MM.1S (cell line): ENCODE results near the gene SCARF2.

Source experiments
- CTCF ChIP-seq: fragments of 300-600 bp; sonication (generic); IDR thresholded peaks from 2 replicates; pipeline ENCODE4 v1.5.1; 2016; ENCODE audit warnings: antibody characterized with exemption, low read length, mixed read lengths
- EZH2 ChIP-seq: fragments of 300-600 bp; sonication (generic); optimal IDR thresholded peaks from 2 replicates; pipeline ENCODE3; 2017; ENCODE audit warnings: low read depth, mild to moderate bottlenecking, antibody characterized with exemption, low read length, mixed read lengths
- EZH2phosphoT487 ChIP-seq: fragments of 300-600 bp; sonication (generic); IDR thresholded peaks from 2 replicates; pipeline ENCODE4 v1.6.1; 2018; ENCODE audit warnings: antibody characterized with exemption, low read length

GRCh38 chr22:20398420-20398819 lies 39.2 kb downstream of the SCARF2 start:
- TF ChIP-seq CTCF (no peak), EZH2 (no peak), EZH2phosphoT487 (no peak)
